Tibial nerve (tissue), 4 donors: ENCODE measurements around the gene CDH16.

Source experiments
- EP300 ChIP-seq, 2 donors: sonication (generic); formaldehyde crosslinking; IDR thresholded peaks; one replicate each; pipeline ENCODE4 v1.6.1; 2017; ENCODE audit warnings: antibody characterized with exemption in 2 of 2, mild to moderate bottlenecking in 1 of 2
- TF ChIP-seq, protein P1 (sequence below), 5 experiments: fragments of 200-600 bp in 3 of 5; fragments of 450-650 bp in 2 of 5; sonication (generic) in 3 of 5; IDR thresholded peaks; one replicate each; pipeline ENCODE4 v1.5.1; 2016 to 2019; ENCODE audit warnings: antibody characterized with exemption in 5 of 5, mild to moderate bottlenecking in 3 of 5, moderate library complexity in 2 of 5

DNA sequence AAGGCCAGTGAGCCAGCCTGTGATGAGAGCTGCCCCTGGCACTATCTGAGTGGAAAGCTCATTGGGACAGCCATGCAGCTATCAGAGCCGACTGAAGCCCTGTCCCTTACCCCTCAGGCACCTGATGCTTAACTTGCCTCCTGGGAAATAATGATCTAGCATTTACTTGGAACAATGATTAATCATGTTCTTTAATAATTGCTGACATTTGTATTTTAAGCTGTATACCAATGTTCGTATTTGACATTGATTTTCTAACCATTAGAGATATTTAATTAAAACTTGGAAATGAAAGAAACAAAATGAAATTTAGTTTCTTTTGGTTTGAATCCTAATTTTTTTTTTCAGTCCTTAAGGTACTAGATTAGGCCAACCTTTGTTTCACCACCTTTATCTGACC is 27.9 kb downstream of the CDH16 start:
- TF ChIP-seq, protein P1, sequence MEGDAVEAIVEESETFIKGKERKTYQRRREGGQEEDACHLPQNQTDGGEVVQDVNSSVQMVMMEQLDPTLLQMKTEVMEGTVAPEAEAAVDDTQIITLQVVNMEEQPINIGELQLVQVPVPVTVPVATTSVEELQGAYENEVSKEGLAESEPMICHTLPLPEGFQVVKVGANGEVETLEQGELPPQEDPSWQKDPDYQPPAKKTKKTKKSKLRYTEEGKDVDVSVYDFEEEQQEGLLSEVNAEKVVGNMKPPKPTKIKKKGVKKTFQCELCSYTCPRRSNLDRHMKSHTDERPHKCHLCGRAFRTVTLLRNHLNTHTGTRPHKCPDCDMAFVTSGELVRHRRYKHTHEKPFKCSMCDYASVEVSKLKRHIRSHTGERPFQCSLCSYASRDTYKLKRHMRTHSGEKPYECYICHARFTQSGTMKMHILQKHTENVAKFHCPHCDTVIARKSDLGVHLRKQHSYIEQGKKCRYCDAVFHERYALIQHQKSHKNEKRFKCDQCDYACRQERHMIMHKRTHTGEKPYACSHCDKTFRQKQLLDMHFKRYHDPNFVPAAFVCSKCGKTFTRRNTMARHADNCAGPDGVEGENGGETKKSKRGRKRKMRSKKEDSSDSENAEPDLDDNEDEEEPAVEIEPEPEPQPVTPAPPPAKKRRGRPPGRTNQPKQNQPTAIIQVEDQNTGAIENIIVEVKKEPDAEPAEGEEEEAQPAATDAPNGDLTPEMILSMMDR (IDR thresholded peaks at IDR 0.05) = no peak
- no peak for TF ChIP-seq EP300 (IDR thresholded peaks at IDR 0.05)
